ENCODE results near the gene WWOX. TPM values are rescaled to one million over a fixed set of nuclear protein-coding genes. Genes with fewer than 3 reads are reported as not detected.

WWOX gene
- total RNA-seq, 6 experiments from 2014 or later = 13.0 to 24.3 (median 16.5) TPM

GRCh38 chr16:78664811-78665772 is 565.6 kb downstream of the WWOX start:
- Histone ChIP-seq H3K9me3 (no peaks in the 10 kb centered on the region), H3K4me1 (no peaks in the 10 kb centered on the region), H3K4me3 (no peak overlapping the region), H3K36me3 (no peaks in the 10 kb centered on the region), H3K27ac (no peak overlapping the region), H3K27me3 (no peaks in the 10 kb centered on the region)
- ATAC-seq (no peak), DNase-seq (no peak)
- intact Hi-C loops (cut with DNase I) = no loop called here
- 90% methylated on average over 18 of the region's 19 CpGs for WGBS (ENCODE audit: insufficient coverage, low coverage, low lambda C conversion rate, missing lambda C conversion rate)
- TF ChIP-seq CTCF (IDR thresholded peaks at IDR 0.05) = no peak
- TF ChIP-seq POLR2A (IDR thresholded peaks at IDR 0.05) = no peak

GRCh38 chr16:78666318-78666717 is 566.9 kb downstream of the WWOX start:
- no peaks in the 10 kb centered on the region for H3K9me3 ChIP-seq
- no peaks in the 10 kb centered on the region for H3K27me3 ChIP-seq
- ATAC-seq (no peak), DNase-seq (no peak)
- no peak overlapping the region for H3K27ac ChIP-seq
- no peaks in the 10 kb centered on the region for H3K4me1 ChIP-seq
- intact Hi-C loops (cut with DNase I) = no loop called here
- TF ChIP-seq POLR2A (IDR thresholded peaks at IDR 0.05) (no peak), CTCF (IDR thresholded peaks at IDR 0.05) (no peak)
- H3K36me3 ChIP-seq = no peaks in the 10 kb centered on the region
- WGBS (ENCODE audit: insufficient coverage, low coverage, low lambda C conversion rate, missing lambda C conversion rate) = 88% methylated on average over 4 of the region's 4 CpGs
- no peak overlapping the region for H3K4me3 ChIP-seq

- 95% methylated on average over 5 of the region's 5 CpGs for WGBS (ENCODE audit: insufficient coverage, low coverage, low lambda C conversion rate, missing lambda C conversion rate)
- DNase-seq (no peak), ATAC-seq (no peak)
- no peaks in the 10 kb centered on the region for H3K9me3 ChIP-seq
- intact Hi-C loops (cut with DNase I) = no loop called here
- H3K27me3 ChIP-seq = no peaks in the 10 kb centered on the region
- H3K4me3 ChIP-seq = no peak overlapping the region
- no peaks in the 10 kb centered on the region for H3K36me3 ChIP-seq
- H3K27ac ChIP-seq = no peak overlapping the region
- H3K4me1 ChIP-seq = no peaks in the 10 kb centered on the region
- TF ChIP-seq CTCF (IDR thresholded peaks at IDR 0.05) = no peak
Measured at GRCh38 chr16:78667675-78668074, 568.2 kb downstream of the WWOX start.

DNA sequence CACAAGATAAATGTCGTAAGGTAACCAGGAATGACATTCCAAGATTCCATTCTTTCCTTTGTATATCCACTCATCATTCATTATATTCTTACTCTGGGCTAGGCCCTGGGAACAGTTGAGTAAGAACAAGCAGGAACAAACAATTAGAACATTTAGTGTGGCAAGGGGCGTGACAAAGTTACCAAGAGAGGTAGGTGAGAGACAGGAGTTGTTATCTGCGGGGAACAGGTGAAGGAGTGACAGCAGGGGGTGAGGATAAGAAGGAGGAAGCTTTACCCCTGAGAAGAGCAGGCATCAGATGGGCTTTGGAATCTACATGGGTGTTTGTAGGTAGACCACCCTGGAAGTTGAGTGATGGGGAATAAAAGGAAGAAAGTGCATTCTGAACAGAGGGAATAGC is 568.9 kb downstream of the WWOX start:
- no peak for TF ChIP-seq CTCF (IDR thresholded peaks at IDR 0.05)
- TF ChIP-seq POLR2A (IDR thresholded peaks at IDR 0.05) = no peak
- no peaks in the 10 kb centered on the region for H3K9me3 ChIP-seq
- no peak for ATAC-seq

More for the DNA sequence above, 568.9 kb downstream of the WWOX start:
- Histone ChIP-seq H3K27ac (no peak overlapping the region), H3K27me3 (no peaks in the 10 kb centered on the region), H3K4me3 (no peak overlapping the region), H3K4me1 (no peaks in the 10 kb centered on the region), H3K36me3 (no peaks in the 10 kb centered on the region)
- no peak for DNase-seq
- intact Hi-C loops (cut with DNase I) = no loop called here
- WGBS (ENCODE audit: insufficient coverage, low coverage, low lambda C conversion rate, missing lambda C conversion rate) = 76% methylated on average over 3 of the region's 3 CpGs

Data from right lobe of liver (tissue), 6 donors.